Gastroesophageal sphincter (tissue), 3 donors: ENCODE data around the gene ABHD8.

Experiments used
- EP300 ChIP-seq: sonication (generic); formaldehyde crosslinking; IDR thresholded peaks from one replicate; pipeline ENCODE4 v1.6.1; 2017; ENCODE audit warnings: antibody characterized with exemption, mild to moderate bottlenecking
- TF ChIP-seq, protein P1 (sequence below), 4 experiments: fragments of 200-600 bp in 2 of 4; fragments of 450-650 bp in 2 of 4; sonication (generic) in 1 of 4; IDR thresholded peaks; one replicate each; pipeline ENCODE4 v1.5.1; 2017 to 2019; ENCODE audit warnings: antibody characterized with exemption in 4 of 4, mild to moderate bottlenecking in 2 of 4, moderate library complexity in 2 of 4

DNA sequence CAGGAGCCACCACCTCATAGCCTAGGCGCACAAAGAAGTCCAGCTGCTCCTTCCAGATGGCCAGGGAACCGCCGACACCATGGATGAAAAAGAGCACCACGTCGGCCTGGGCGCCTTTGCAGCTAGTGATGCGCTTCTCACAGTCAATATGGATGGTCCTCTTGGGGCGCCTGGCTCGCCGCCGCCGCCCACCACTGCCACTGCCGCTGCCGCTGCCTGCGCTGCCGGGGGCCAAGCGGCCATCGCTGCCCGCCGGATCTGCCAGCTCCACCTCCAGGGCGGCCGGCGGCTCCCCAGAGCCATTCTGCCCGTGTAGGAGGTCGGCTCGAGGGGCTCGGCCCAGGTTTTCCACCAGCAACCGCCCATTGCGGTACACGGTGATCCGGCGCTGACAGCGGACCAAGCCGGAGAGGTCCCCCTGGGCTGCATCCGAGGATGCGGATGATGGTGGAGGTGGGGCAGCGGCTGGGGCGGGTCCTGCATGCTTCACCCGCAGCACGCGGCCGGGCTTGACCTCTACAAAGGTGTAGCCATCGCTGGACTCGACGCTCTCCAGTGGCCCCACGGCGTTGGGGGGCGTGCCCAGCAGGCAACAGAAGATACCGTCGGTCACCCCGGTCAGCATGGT lies 2.1 kb downstream of the ABHD8 start:
- TF ChIP-seq EP300 = no peak
- TF ChIP-seq, protein P1, sequence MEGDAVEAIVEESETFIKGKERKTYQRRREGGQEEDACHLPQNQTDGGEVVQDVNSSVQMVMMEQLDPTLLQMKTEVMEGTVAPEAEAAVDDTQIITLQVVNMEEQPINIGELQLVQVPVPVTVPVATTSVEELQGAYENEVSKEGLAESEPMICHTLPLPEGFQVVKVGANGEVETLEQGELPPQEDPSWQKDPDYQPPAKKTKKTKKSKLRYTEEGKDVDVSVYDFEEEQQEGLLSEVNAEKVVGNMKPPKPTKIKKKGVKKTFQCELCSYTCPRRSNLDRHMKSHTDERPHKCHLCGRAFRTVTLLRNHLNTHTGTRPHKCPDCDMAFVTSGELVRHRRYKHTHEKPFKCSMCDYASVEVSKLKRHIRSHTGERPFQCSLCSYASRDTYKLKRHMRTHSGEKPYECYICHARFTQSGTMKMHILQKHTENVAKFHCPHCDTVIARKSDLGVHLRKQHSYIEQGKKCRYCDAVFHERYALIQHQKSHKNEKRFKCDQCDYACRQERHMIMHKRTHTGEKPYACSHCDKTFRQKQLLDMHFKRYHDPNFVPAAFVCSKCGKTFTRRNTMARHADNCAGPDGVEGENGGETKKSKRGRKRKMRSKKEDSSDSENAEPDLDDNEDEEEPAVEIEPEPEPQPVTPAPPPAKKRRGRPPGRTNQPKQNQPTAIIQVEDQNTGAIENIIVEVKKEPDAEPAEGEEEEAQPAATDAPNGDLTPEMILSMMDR (IDR thresholded peaks at IDR 0.05) = no peak
